ENCODE results near the gene CEACAM19.

The CEACAM19 gene

DNA sequence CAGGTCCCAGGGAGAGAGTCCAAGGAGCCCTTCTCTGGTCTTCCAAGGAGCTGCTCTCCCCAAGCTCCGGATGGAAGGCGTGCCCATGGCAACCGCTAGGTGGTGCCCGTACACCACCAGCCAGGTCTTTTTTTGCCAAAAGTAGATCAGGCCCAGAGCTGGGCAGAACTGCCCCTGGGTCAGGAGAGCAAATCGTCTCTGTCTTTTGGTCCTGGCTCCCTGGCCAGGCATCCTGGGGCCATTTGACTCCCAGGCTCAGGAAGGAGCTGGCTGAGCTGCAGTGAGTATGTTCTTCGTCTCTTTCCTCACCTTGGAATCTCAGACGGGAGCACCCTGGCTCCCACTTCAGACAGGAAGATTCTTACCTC lies 52.7 kb downstream of the CEACAM19 start:
- no peak for DNase-seq

GRCh38 chr19:44725251-44725650 lies 54.0 kb downstream of the CEACAM19 start:
- DNase-seq = no peak

DNA sequence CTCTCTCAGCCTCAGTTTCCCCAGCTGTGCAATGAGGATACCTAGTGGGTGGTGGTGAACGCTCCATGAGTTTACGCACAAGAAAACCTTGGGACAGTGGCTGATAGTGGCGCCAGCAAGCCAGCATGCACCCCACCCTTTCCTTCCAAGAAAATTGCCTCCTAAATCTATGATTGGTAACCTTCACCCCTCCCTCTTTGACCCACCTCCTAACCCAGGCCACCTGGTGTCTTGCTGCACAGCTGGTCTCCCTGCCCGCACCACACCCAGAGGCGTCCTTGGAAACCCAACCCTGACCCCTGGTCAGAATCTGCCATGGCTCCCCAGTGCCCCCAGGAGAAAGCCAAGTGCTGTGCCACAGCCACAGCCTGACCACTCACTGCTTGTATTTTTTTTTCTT lies 54.4 kb downstream of the CEACAM19 start:
- DNase-seq = no peak

GRCh38 chr19:44726465-44726864 lies 55.2 kb downstream of the CEACAM19 start:
- no peak for DNase-seq

DNA sequence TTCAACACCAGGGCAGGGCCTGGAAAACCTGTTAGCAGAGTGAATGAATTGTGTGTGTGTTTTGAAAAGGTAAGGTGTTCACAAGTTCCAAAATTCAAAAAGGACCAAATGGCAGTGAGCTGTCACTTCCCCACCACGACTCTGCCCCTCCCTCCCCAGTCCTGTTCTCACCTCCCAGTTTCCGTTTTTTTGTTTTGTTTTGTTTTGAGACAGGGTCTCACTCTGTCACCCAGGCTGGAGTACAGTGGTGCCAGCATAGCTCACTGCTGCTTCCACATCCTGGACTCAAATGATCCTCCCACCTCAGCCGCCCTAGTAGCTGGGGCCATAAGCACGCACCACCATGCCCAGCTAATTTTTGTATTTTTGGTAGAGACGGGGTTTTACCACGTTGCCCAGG lies 56.9 kb downstream of the CEACAM19 start:
- DNase-seq = no peak

DNA sequence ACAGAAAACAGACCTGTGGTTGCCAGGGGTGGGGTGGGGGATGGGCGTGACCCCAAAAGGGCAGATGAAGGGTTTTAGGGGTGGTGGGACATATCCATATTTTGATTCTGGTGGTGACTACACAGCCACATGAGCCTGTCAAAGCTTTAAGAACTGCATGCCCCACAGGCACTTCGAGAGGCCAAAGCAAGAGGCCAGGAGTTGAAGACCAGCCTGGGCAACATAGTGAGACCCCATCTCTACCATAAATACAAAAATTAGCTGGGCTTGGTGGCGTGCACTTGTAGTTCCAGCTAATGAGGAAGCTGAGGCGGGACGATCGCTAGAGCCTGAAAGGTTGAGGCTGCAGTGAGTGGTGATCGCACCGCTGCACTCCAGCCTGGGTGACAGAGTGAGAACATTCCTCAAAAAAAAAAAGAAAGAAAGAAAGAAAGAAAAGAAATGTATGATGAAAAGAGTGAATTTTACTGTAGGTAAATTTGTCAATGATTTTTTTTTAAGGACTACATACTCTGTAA lies 58.3 kb downstream of the CEACAM19 start:
- no peak for DNase-seq

DNA sequence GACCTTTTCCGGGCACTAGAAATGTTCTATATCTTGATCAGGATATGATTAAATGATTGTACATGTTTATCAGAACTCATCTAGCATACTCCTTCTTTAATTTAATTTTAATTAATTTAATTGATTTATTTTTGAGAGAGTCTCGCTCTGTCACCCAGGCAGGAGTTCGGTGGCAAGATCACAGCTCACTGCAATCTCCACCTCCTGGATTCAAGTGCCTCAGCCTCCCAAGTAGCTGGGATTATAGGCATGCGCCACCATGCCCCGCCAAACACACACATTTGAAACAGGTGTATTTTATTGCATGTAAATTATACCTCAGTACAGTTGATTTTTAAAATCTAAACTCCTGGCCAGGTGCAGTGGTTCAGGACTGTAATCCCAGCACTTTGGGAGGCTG lies 59.8 kb downstream of the CEACAM19 start:
- DNase-seq = no peak

- DNase-seq = no peak
Observed at GRCh38 chr19:44731622-44732021, 60.3 kb downstream of the CEACAM19 start.

DNA sequence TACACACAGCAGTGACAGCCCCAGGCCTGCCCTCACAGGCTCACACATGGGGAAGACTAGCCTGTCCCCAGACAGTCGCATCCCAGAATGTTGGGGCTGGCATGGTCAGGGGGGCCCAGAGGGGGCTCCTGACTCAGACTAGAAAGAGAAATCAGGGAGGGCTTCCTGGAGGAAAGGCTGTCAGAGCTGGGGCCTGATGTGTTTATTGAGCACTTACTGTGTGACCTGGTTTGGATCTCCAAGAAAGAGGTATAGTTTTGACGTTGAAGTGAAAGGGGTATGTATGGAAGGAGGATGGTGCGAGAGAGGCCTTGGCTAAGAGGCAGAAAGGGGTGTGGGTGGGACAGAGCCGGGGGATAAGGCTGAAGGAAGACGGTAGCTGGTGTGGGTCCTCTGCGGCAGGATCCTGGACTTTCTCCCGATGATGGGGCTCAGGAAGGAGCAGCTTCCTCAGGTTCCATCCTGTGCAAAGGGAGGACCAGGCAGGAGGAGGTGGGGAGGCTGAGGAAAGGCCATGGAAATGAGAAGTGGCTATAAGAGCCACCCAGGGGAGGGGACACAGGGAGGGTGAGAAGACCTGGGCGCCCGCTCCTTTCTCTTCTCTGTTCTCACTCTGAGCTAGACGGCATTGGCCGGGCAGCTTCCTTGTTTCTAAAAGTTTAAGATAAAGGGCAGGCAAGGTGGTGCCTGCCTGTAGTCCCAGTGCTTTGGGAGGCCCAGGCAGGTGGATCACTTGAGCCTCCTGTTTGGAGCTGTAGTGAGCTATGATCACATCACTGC lies 61.1 kb downstream of the CEACAM19 start:
- no peak for DNase-seq
